Medulla oblongata (tissue), 1 donor: ENCODE results near the gene NR2E1.
A peak's percentile ranks its signal among the peaks of the same experiment; 100 is the strongest.

Source experiments
- DNase-seq: peaks from one replicate; pipeline ENCODE4 v3.0.0-alpha.2; 2015; ENCODE audit errors: extremely low spot score

Gene NR2E1

GRCh38 chr6:108209738-108210137, 43.9 kb downstream of the NR2E1 start:
- DNase-seq, result no peak

- DNase-seq, result no peak
Measured at GRCh38 chr6:108210556-108210955, 44.7 kb downstream of the NR2E1 start.

- DNase-seq, result no peak
Measured at GRCh38 chr6:108211671-108212070, 45.8 kb downstream of the NR2E1 start.

DNA sequence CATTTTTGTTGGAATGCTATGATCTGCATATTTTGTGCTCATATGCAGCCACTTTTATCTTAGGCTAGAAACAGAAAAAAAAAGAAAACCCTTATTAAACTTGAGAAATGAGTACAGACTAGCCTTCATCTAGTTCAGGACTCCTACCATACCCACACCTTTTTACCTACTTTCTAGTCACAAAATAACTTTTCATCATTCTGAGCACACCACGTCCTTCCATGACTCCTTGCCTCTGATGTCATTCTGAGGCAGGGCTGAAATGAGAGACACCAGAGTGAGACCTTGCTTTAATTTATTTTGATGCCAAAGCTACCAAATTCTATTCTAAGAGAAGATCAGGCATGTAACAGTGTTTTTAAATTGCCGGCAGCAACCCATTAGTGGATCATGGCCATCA, 56.2 kb downstream of the NR2E1 start:
- DNase-seq, result no peak

- DNase-seq, result peak; percentile 4
Measured at GRCh38 chr6:108222504-108222903, 56.7 kb downstream of the NR2E1 start.

DNA sequence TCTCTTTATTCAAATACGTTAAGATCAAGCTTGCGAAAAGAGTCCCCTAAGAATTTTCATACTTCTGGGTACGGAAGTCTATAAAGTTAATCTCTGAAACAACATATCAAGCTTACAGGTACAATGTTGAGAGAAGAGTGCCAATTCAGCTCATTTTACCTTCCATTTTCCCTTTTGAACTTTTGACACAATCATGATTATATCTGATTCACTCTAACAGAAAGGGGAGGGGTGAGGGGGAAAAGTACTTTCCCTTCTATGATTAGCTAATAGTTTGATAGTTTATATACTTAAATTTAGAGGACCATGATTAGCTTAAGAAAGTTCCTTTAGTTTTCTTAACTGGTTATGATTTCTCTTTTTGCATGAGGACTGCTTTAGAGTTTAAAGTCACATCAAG, 61.5 kb downstream of the NR2E1 start:
- DNase-seq, result no peak

GRCh38 chr6:108228416-108228815, 62.6 kb downstream of the NR2E1 start:
- DNase-seq, result no peak

- no peak for DNase-seq
Measured at GRCh38 chr6:108235127-108235526, 69.3 kb downstream of the NR2E1 start.

GRCh38 chr6:108236791-108237190, 71.0 kb downstream of the NR2E1 start:
- no peak for DNase-seq

DNA sequence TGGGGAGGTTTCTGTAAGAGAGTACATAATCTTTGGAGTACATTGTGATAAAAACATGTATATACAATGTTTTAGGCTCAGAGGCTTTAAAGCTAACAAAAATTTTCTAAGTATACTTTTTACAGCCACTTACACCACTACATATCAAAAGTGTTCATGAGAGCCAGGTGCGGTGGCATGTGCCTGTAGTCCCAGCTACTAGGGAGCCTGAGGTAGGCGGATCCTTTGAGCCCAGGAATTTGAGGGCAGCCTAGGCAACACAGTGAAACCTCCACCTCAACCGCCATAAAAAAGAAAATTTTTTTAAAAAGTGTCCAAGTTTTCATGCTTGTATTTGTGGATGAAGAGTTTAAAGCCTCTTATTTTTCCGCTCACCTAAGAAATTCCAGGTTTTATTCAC, 72.5 kb downstream of the NR2E1 start:
- no peak for DNase-seq
